Upper lobe of left lung (tissue), 6 donors: ENCODE results near the gene RNMT. TPM values are rescaled to one million over a fixed set of nuclear protein-coding genes. Genes with fewer than 3 reads are reported as not detected.

Experiments used
- ATAC-seq, 2 donors: fragments of 200-7000 bp; cut with Tn5 transposase; one replicate each; pipeline ENCODE4 v1.9.1; 2022; ENCODE audit warnings: mild to moderate bottlenecking in 2 of 2, moderate library complexity in 2 of 2; ENCODE audit not compliant: low FRiP score in 2 of 2
- DNase-seq, 2 donors: peaks; one replicate each; pipeline ENCODE4 v3.0.0-alpha.2; 2019 to 2020
- H3K27ac ChIP-seq, 4 donors: fragments of 200-600 bp; sonication (generic); one replicate each; pipeline ENCODE4 v1.5.1; 2016 to 2019
- H3K27me3 ChIP-seq, 4 donors: fragments of 200-600 bp; sonication (generic); one replicate each; pipeline ENCODE4 v1.5.1; 2017 to 2019
- H3K36me3 ChIP-seq, 4 donors: fragments of 200-600 bp; sonication (generic); one replicate each; pipeline ENCODE4 v1.5.1; 2016 to 2019
- H3K4me1 ChIP-seq, 4 donors: fragments of 200-600 bp; sonication (generic); one replicate each; pipeline ENCODE4 v1.5.1; 2018 to 2019
- H3K4me3 ChIP-seq, 4 donors: fragments of 200-600 bp; sonication (generic); one replicate each; pipeline ENCODE4 v1.5.1; 2017 to 2019; ENCODE audit warnings: mild to moderate bottlenecking in 2 of 4, moderate library complexity in 1 of 4
- H3K9me3 ChIP-seq, 4 donors: fragments of 200-600 bp; sonication (generic); one replicate each; pipeline ENCODE4 v1.5.1; 2018 to 2019
- CTCF ChIP-seq, 6 experiments: fragments of 450-650 bp in 4 of 6; fragments of 200-600 bp in 2 of 6; sonication (generic) in 2 of 6; IDR thresholded peaks; one replicate each; pipeline ENCODE4 v1.5.1; 2016 to 2019; ENCODE audit warnings: antibody characterized with exemption in 6 of 6
- EP300 ChIP-seq, 4 donors: sonication (generic); formaldehyde crosslinking; IDR thresholded peaks; one replicate each; pipeline ENCODE4 v1.5.1; 2017; ENCODE audit warnings: antibody characterized with exemption in 4 of 4, control low read depth in 2 of 4
- POLR2A ChIP-seq, 4 donors: fragments of 450-650 bp; IDR thresholded peaks; one replicate each; pipeline ENCODE4 v1.5.1; 2016 to 2017; ENCODE audit warnings: antibody characterized with exemption in 4 of 4, mild to moderate bottlenecking in 2 of 4
- POLR2AphosphoS5 ChIP-seq, 2 donors: sonication (generic); formaldehyde crosslinking; IDR thresholded peaks; one replicate each; pipeline ENCODE4 v1.5.1; 2017; ENCODE audit warnings: antibody characterized with exemption in 2 of 2
- WGBS, 2 donors: methylation state at CpG; one replicate each; pipeline ENCODE4 v1.1.5; 2017 to 2018; 5-methylcytosine and 5-hydroxymethylcytosine counted together
- total RNA-seq, 6 donors: library from RNA; depleted of rRNA in 4 of 6; stranded (reverse); fragments of >200 nt in 4 of 6; gene quantifications; one replicate each; pipeline versions ENCODE4 v1.1.0 to v1.2.1, GENCODE V29; 2016 to 2021
- donor health status: DM: no; HTN: no; CAD: no; lungs with moderate emphysema.
- donor health status: DM: no; HTN: yes; CAD: no; lungs with severe emphysema.

Gene RNMT
- total RNA-seq, 6 donors from 2014 or later = 15.4 to 29.4 (median 23.5) TPM

GRCh38 chr18:13716916-13717315 is 9.6 kb upstream of the RNMT start:
- WGBS, 2 donors = 94% methylated on average over 4 of the region's 4 CpGs
- Histone ChIP-seq H3K4me3 (no peak overlapping the region), H3K27ac (no peak overlapping the region), H3K36me3 (no peaks in the 10 kb centered on the region), H3K9me3 (no peaks in the 10 kb centered on the region), H3K4me1 (no peaks in the 10 kb centered on the region), H3K27me3 (no peaks in the 10 kb centered on the region)
- DNase-seq (no peak), ATAC-seq (no peak)
- TF ChIP-seq EP300 (IDR thresholded peaks at IDR 0.05) (no peak), POLR2A (IDR thresholded peaks at IDR 0.05) (no peak), POLR2AphosphoS5 (IDR thresholded peaks at IDR 0.05) (no peak), CTCF (IDR thresholded peaks at IDR 0.05) (no peak)

DNA sequence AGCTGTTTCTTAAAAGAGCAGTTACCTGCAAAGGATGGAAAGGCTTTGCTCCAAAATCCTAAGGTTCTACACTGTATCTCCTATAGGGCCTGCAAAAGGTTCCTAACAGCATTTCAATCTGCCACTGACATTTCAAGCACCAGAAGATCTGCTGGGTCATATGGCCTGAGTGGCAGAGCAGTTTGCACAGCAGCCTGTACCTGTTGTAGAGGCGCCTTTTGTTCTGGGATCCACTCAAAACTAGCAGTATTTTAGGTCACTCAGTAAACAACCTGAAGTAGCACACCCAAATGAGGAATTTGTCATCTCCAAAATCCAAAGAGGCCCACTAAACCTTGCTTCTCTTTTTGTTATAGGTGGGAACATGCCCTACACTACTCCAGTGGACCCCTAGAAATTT is 6.3 kb upstream of the RNMT start:
- Histone ChIP-seq H3K27me3 (no peaks in the 10 kb centered on the region), H3K36me3 (no peaks in the 10 kb centered on the region), H3K9me3 (no peaks in the 10 kb centered on the region), H3K4me1 (peaks cover 2 to 12% (median 7%) of the 10 kb centered on the region in 4 donors), H3K27ac (no peak overlapping the region), H3K4me3 (no peak overlapping the region)
- TF ChIP-seq EP300 (IDR thresholded peaks at IDR 0.05) = no peak
- TF ChIP-seq CTCF (IDR thresholded peaks at IDR 0.05) = no peak
- TF ChIP-seq POLR2A (IDR thresholded peaks at IDR 0.05) = no peak
- TF ChIP-seq POLR2AphosphoS5 (IDR thresholded peaks at IDR 0.05) = no peak
- WGBS, 2 donors = 69% methylated on average over 1 of the region's 1 CpG; no CpG with 5 or more reads in 1 of the 2 donors
- DNase-seq (no peak), ATAC-seq (no peak)

GRCh38 chr18:13720847-13721246 is 5.6 kb upstream of the RNMT start:
- TF ChIP-seq CTCF (IDR thresholded peaks at IDR 0.05) = no peak
- no peak for TF ChIP-seq POLR2AphosphoS5 (IDR thresholded peaks at IDR 0.05)
- TF ChIP-seq POLR2A (IDR thresholded peaks at IDR 0.05) = no peak
- no peak for TF ChIP-seq EP300 (IDR thresholded peaks at IDR 0.05)
- Histone ChIP-seq H3K36me3 (no peaks in the 10 kb centered on the region), H3K27me3 (no peaks in the 10 kb centered on the region), H3K27ac (no peak overlapping the region), H3K4me3 (no peak overlapping the region), H3K4me1 (peaks cover 8 to 19% (median 13%) of the 10 kb centered on the region in 4 donors), H3K9me3 (no peaks in the 10 kb centered on the region)
- ATAC-seq (no peak), DNase-seq (no peak)
- WGBS, 2 donors = 87 to 91% methylated on average over 1 of the region's 1 CpG

DNA sequence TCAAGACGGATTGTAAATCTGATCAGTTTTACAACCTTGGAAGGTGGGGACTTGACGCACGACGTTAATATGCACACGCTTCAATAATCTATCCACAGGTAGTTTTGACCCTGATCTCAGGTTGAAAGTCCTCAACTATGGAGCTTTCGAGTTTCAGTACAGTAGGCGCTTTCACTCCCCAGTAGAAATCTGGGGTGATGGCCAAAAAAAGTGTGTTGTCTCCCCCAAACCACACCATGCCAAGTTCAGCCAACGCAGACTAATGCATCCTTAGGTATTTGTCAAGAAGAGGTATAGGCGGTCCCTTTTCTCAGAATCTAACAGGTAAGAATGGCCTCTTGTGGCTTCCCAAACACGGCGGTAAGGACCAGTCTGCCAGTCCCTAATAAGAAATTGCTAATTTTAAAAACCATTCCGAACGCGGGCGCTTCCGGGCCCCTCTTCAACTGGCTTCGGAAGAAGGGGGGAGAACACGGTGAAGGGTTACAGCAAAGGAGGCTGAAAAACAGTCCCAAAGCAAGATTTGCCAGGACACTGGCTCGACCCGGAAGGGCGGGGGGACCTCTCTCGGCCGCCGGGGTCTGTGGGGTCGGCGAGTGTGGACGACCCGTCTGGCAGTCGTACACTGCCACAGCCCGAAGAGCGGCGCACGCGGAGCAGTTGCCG is 774 bp upstream of the RNMT start:
- peaks cover 8 to 28% (median 21%) of the 10 kb centered on the region in 4 donors for H3K4me1 ChIP-seq
- no peaks in the 10 kb centered on the region for H3K9me3 ChIP-seq
- H3K36me3 ChIP-seq = no peaks in the 10 kb centered on the region
- no peak for ATAC-seq
- peak overlapping the region; percentile 71 to 98 (median 82) for H3K4me3 ChIP-seq
- TF ChIP-seq POLR2A (IDR thresholded peaks at IDR 0.05) (no peak), EP300 (IDR thresholded peaks at IDR 0.05) (no peak), POLR2AphosphoS5 (IDR thresholded peaks at IDR 0.05) (no peak), CTCF (IDR thresholded peaks at IDR 0.05) (no peak)
- peak overlapping the region; percentile 89 to 95 (median 94) for H3K27ac ChIP-seq
- H3K27me3 ChIP-seq = no peaks in the 10 kb centered on the region
- 8 to 9% methylated on average over 20 to 31 of the region's 35 CpGs for WGBS, 2 donors
- DNase-seq = no peak

- peak overlapping the region; percentile 89 to 95 (median 94) for H3K27ac ChIP-seq
- peaks cover 0 to 5% (median 0%) of the 10 kb centered on the region in 4 donors for H3K36me3 ChIP-seq
- peak overlapping the region; percentile 71 to 98 (median 82) for H3K4me3 ChIP-seq
- ATAC-seq (peak; percentile 63 to 79), DNase-seq (peak; percentile 56 to 88)
- H3K9me3 ChIP-seq = no peaks in the 10 kb centered on the region
- H3K4me1 ChIP-seq = peaks cover 8 to 28% (median 21%) of the 10 kb centered on the region in 4 donors
- 0 to 1% methylated on average over 19 to 30 of the region's 30 CpGs for WGBS, 2 donors
- TF ChIP-seq POLR2A (IDR thresholded peaks at IDR 0.05) (no peak), EP300 (IDR thresholded peaks at IDR 0.05) (no peak), CTCF (IDR thresholded peaks at IDR 0.05) (no peak), POLR2AphosphoS5 (IDR thresholded peaks at IDR 0.05) (no peak)
- H3K27me3 ChIP-seq = no peaks in the 10 kb centered on the region
Observed at GRCh38 chr18:13726972-13727331, 479 bp downstream of the RNMT start.
